Suprapubic skin (tissue), 4 donors: ENCODE measurements around the gene PSG1.
"Not testable (repeated sequence)": the region's sequence is repeated elsewhere in the genome, so short reads cannot be mapped to it uniquely, and the experiment has no call there.

Experiments
- CTCF ChIP-seq, 2 donors: fragments of 200-600 bp in 1 of 2; fragments of 450-650 bp in 1 of 2; sonication (generic) in 1 of 2; IDR thresholded peaks; one replicate each; pipeline ENCODE4 v1.5.1; 2016 to 2019; ENCODE audit warnings: antibody characterized with exemption in 2 of 2, mild to moderate bottlenecking in 1 of 2, moderate library complexity in 1 of 2
- EP300 ChIP-seq: sonication (generic); formaldehyde crosslinking; IDR thresholded peaks from one replicate; pipeline ENCODE4 v1.6.1; 2017; ENCODE audit warnings: antibody characterized with exemption
- POLR2A ChIP-seq, 2 donors: fragments of 450-650 bp; IDR thresholded peaks; one replicate each; pipeline ENCODE4 v1.6.1; 2017; ENCODE audit warnings: antibody characterized with exemption in 2 of 2, mild to moderate bottlenecking in 2 of 2, moderate library complexity in 2 of 2
- POLR2AphosphoS5 ChIP-seq, 3 donors: sonication (generic); formaldehyde crosslinking; IDR thresholded peaks; one replicate each; pipeline ENCODE4 v1.6.1; 2017; ENCODE audit warnings: antibody characterized with exemption in 3 of 3

GRCh38 chr19:42882010-42882409, 2.5 kb upstream of the PSG1 start:
- not testable (repeated sequence) for TF ChIP-seq CTCF (IDR thresholded peaks at IDR 0.05); POLR2A (IDR thresholded peaks at IDR 0.05); EP300; POLR2AphosphoS5 (IDR thresholded peaks at IDR 0.05)
